Activated CD4-positive, CD25-positive, alpha-beta regulatory T cell treated with anti-CD3 and anti-CD28 coated beads, Interleukin-2, amount 50 U/mL, for 24 hours (primary cell): Measurements from ENCODE around the gene SPNS3.

Experiments used
- ATAC-seq, 2 donors: fragments of 150-1000 bp; cut with Tn5 transposase; one replicate each; pipeline ENCODE4 v1.10.0; 2021; ENCODE audit warnings: mild to moderate bottlenecking in 1 of 2, moderate library complexity in 1 of 2

The SPNS3 gene

DNA sequence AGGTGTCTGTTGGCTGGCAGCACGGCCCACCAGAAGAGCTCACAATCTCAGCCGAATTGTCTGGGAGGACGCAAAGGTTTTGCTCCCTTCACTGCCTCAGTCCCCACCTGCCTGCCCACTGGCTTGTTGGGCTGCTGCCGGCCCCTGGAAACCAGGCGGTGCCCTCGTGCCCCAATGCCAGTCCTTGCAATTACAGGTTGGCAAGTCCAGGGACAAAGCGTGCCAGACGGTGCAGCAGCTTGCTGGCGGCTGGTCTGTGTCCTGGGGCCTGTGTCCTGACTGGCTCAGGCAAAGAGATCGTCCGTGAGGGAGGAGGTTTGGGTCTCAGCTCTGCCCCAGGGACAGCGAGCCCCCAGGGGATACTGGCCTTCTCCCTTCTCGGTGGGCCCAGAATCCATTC is 40.4 kb downstream of the SPNS3 start:
- no peak for ATAC-seq

DNA sequence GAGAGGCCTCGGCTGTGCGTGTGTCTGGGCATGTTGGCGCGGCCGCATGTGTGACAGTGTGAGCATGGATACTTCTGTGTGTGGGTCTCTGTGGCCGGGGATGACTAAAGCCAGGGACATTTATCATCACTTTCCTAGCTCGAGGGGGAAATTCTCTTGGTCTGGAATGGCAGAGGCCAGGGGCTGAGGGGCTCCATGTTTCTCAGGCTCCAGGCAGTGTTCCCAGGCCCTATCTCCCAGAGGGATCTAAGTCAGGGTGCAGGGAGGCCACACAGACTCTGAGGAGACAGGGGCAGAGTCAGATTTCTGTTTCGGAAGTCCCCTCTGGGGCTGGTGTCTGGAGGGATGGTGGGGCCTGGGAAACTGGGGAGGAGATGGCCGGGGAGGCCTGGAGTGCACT is 41.3 kb downstream of the SPNS3 start:
- ATAC-seq = no peak

DNA sequence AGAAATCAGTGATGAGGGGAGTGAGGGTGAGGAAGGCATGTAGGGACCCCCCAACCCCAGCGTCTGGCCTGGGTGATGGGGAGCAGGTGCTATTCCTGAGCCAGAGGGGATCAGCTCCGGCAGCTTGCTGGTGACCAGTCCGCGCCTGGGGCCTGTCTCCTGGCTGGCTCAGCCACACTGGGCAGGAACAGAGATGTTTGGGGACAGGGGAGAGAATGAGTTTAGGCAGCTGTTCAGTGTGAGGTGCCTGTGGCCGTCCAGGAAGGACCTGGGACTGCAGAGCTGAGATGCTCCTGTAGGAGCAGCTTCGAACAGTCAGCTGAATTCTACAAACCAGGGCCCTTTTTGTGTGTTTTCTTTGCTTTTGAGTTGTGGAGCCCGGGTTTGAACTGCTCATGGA is 41.7 kb downstream of the SPNS3 start:
- no peak for ATAC-seq

DNA sequence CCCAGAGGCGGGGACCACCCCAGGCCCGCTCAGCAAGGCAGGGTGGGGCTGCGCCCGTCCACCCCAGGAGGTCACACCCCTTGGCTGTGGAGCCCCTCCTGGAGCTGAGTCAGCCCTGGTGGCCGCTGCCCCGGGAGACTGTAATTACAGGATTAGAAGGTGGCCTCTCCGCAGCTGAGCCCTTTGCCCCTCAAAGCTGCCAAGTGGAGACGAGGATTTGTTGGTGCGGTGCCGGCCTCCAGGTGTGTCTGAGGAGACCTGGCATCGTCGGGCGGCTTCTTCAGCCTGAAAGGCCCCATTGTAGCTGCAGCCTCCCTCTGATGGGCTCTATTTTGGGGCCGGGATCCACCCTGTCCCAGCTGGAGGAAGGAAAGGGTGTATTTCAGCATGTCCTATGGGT is 42.3 kb downstream of the SPNS3 start:
- no peak for ATAC-seq

DNA sequence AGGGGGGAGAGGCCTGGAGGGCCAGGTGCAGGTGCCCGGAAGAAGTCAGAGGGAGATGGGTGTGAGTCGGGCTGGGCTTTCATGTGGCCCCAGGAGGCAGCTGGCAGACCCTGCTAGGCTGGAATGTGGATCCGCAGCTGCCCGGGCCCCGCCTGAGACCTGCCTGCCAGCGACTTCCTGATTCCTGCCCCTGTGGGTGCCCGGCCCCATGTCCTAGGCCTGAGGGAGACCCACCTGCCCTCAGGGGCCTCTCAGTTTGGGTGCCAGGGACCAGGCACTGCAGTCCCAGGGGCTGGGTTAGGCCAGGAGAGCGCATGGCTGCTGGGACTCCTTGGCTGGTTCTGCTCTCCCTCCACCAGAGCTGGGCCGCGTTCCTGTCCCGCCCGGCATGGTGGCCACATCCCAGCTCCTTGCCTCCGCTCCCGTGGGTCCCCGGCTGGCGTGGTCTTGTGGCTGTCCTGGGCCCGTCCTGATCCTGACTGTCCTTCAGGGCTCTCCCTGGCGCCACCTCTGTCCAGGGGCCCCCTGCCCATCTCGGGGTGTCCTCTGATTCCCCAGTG is 42.9 kb downstream of the SPNS3 start:
- no peak for ATAC-seq

DNA sequence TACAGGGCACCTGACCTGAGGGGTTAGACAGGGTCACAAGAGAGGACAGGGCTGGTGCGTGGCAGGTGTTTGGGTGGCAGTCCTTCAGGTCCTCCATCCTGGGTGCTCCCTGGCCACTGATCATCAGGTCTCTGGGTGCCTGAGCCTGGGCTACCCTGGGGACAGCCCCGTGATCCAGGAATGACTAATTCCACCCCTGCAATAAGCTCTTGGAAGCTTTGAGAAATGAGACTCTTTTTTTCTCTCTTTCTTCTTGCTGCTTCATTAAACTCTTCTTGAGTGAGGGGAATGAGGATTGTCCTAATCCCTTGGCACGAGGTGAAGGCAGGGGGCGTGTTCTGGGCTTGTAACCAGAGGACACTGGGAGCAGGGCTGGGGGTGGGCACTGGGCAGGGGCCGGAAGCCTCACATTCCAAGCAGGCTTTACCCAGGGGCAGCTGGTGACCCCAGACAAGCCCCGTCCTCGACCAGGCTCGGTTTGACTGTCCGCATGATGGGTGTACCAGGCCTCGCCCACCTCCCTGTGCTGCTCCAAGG is 43.6 kb downstream of the SPNS3 start:
- peak in 1 of 2 donors; percentile 15 for ATAC-seq

DNA sequence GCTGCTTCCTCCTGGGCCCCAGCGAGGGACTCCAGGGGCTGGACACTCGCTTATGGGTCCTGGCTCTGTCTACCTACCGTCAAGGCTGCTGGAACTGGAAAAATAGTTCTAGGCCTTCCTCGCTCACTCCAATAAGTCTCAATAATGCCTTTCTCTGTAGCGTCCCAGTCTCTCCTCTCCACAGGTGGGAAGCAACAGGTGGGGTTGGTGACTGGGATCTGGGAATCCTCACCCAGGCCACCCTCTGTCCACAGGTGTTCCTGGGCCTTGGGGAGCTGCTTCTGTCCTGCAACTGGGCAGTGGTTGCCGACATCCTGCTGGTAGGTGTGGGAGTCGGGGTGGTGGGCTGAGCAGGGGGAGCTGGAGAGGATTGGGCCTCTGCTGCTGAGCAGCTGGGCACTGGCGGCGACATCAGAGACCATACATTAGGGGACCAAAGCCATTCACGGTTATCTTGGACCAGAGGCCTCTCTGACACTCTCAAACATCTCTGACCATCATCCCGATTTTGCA is 44.6 kb downstream of the SPNS3 start:
- no peak for ATAC-seq

DNA sequence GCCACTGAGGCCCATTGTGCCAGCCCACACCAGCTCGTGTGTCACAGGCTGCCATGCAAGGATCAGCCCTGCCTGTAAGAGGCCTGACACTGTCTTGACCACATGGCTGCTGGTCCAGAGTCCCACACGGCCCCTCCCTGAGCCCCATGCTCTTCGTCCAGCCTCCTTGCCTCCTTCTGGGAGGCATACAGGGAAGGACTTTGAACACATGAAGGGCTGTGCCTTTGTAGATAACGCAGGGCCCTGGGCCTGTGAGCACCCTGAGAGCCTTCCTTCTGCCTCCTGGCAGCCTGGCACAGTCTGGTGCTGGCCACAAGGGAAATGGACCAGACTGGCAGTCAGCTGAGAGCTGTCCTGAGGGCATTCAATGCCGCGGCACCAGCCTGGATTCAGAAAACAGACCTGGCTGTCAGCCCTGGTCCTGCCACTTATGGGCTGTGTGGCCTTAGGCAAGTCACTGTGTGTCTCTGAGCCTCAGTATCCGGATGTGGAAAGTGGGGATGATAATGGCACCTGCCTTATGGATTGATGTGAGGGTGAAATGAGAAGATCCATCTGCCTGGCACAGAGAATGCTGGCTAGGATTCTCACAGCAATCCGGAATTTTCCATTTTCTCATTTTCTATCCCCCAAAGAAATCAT is 45.7 kb downstream of the SPNS3 start:
- no peak for ATAC-seq

DNA sequence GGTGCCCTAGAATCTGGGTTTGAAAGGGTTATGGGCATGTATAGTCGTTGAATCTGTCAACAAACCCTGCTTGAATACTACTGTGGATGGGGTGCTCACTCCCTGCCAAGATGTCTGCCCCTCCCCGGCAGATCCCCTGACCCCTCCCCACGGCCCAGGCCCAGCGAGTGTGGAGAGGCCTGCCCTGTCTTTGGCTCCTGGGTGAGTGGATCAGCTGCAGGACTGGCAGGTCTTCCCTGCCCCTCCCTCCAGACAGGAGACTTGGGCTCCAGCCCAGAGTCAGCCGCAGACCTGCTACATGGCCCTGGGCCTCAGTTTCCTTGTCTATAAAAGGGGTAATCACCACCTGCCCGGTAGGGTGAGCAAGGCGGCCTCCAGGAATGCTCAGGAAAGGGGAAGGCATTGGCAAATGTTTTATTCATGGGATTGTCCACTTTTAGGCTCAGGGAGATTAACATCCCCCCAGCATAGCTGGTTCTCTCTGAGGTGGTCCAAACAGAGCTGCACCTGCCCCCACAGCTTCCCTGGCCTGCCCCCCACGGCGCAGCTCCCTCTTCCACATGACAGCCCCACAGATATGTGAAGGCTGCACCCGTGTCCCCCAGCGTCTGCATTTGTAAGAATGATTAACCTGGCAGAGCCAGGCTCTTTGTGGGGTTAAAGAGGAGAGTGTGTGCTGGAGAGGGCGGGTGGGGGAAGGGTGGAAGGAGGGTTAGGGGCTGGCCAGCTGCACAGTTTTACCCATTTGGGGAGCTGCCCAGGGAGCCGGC is 46.4 kb downstream of the SPNS3 start:
- ATAC-seq = no peak

DNA sequence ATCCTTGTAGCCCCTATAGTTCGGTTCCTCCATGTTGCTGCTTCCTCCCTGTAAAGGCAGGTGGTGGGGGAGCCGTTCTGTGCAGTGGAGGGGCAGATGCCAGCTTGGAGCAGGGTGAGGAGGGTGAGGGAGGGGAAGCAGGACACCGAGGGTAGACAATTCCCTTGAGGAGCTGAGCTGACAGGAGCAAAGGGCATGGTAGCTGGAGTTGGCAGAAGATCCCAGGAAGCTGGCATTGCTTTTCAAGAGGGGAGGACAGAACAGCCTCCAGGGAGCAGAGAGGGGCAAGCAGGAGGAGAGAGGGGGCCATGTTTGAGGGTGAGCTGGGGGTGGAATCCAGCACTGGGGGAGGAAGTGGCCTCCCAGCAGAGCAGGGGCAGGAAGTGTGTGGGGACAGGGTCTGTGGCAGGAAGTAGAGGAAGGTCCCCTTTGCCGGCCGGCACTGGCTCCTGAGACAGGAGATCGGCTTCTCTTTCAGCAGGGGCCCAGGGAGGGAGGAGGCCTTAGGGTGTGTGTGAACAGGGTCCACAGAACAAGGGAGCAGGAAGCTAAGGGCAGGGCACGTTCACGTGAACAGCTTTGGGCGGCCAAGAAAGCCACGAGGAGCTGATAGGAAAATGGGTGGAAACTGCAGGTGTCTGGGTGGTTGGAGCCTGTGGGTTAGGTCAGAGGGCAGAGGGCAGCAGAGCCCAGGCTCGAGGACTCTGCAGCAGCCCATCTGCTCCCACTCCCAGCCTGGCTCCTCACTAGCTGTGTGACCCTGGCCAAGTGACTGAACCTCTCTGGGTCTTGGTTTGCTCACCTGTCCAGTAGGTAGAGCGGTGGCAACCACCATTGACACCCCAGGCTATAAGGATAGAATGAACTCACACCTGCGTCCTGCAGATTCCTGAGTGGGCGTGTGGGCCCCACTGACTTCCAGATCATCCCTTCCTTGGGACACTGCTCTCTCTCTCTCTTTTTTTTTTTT is 47.5 kb downstream of the SPNS3 start:
- peak; percentile 73 to 78 for ATAC-seq

DNA sequence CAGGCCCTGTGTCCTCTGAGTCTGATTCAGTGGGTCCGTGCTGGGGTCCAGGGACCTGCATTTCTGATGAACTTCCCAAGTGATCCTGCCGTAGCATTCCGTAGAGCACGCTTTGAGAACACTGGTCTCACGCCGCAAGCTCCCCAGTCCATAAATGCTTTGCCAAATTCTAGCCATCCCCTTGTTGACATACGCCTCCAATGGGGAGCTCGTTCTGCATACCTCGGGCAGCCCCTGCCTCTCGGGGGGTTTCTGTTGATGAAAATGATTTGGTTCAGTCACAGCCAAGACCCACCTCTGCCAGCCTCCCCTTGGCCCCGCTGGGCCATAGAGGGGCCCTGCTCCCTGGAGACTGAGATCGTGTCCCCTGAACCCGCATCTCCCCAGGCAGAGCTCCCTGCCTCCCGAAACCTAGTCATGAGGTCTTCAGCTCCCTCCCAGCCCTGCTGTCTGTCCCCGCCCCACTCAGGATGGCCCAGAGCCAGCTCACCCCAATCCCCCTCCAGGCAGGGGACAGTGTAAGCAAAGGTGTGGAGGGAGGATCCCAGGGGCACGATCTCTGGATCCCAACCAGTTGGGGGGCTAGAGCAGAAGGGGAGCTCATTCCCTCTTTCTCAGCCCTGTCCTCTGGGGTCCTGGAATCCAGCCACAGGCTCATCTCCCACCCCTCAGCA is 48.7 kb downstream of the SPNS3 start:
- no peak for ATAC-seq

DNA sequence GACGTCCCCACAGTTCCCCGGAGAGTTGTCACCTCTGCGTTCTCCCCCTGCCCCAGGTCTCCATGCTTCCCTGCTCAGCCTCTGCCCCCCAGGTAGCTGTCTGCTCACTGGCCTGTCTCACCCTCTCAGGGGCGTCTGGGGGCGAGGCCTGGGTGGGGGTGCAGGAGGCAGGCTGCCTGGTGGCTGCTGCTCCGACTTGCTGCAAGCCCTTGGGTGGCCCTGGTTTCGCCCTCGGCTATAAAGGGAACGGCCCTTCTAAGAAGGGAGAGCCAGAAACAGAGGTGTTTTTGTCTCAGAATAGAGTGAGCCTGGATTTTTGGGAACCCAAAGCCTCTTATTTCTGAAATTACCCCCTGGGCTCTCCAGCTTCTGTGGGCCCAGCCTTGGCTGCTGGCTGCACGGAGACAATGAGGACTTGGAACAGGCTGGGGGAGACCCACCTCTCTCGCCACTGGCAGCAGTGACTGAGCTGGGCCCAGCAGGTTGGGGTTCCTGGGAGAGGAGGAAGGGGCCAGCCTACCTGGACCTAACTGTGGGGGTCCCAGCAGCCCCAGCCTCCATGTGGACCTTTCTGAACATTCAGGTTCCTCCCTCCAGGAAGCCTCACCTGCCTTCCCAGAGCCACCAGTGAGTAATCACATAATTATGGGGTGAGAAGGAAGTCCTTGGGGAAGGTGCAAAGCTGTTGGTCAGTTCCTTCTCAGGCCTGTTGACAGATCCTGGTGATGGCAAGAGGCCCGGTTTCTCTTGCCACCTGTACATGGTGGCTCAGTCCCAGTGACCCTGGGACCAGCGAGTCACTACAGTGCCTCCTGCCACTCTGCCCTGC is 49.5 kb downstream of the SPNS3 start:
- no peak for ATAC-seq

DNA sequence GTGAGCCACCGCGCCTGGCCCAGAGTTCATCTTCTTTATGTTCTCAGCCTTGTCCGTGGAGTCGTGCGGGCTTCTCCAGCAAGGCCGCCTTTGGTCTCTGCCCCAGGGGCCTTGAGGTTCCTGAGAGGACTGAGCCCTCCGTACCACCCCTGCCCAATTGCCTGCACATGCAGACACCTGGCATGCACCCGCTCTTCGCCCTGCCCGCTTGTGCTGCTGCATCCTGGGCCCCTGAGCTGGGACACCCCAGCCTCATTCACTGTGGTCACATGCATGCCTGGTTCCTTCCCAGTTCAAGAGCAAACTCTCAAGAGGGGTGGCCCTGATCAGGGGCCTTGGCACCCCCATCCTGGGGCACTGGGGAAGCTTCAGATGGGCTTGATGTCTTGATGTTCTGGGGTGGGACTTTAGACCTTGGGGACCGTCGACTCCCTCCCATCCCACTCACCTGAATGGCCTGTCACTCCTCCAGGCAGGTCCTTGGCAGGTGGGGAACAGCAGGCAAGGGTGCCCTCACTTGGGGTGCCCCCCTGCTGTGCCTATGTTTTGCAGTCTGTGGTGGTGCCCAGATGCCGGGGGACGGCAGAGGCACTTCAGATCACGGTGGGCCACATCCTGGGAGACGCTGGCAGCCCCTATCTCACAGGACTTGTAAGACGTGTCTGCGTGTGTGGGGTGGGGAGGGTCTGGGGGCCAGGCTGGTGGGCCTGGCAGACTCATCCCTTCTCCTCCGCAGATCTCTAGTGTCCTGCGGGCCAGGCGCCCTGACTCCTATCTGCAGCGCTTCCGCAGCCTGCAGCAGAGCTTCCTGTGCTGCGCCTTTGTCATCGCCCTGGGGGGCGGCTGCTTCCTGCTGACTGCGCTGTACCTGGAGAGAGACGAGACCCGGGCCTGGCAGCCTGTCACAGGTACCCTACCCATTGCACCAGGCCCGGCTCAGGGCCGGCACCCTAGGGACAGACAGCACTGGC is 52.2 kb downstream of the SPNS3 start:
- ATAC-seq = peak; percentile 92 to 95

DNA sequence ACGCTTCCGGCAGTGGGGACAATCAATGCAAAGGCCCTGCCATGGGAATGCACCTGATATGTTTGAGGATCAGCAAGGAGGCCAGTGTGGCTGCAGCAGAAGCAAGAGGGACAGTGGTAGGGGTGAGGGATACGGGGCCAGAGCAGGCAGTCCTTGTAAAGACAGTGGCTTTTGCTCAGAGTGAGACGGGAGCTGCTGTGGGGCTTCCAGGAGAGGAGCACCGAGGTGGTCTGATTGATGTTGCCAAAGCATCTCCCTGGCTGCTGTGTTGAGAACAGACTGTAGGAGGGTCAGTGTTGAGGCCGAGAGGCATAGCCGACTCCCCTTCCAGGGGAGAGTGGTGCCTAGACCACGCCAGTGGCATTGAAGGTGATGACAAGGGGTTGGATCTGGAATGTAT is 53.6 kb downstream of the SPNS3 start:
- ATAC-seq = no peak

DNA sequence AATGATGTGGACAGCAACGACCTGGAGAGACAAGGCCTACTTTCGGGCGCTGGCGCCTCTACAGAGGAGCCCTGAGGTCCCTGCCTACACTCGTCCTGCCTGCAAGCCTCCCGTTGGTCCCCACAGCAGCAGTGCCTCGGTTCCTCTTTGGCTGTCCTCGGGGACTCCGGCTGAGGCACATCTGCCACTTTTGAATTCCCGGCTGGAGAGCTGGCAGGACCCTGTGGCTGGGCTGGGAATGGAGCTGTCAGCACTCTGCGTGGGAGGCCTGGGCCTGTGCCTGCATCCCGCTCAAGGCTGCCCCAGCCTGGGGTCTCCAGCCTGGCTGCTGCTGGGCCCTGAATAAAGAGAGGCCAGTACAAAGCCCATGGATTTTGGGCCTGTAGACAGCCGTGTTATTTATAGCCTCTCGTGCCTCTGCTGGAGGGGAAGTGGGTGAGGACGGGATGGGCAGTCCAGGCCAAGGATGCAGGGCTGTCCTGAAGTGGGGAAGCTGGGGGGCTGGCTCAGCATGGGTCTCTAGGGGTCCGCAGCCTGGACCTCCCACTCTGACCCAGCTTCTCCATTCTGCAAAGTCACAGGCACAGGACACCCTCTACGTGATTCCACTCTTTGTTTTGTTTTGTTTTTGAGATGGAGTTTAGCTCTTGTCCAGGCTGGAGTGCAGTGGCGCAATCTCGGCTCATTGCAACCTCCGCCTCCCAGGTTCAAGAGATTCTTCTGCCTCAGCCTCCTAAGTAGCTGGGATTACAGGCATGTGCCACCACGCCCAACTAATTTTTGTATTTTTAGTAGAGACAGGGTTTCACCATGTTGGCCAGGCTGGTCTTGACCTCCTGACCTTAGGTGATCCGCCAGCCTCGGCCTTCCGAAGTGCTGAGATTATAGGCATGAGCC is 54.3 kb downstream of the SPNS3 start:
- ATAC-seq = no peak

DNA sequence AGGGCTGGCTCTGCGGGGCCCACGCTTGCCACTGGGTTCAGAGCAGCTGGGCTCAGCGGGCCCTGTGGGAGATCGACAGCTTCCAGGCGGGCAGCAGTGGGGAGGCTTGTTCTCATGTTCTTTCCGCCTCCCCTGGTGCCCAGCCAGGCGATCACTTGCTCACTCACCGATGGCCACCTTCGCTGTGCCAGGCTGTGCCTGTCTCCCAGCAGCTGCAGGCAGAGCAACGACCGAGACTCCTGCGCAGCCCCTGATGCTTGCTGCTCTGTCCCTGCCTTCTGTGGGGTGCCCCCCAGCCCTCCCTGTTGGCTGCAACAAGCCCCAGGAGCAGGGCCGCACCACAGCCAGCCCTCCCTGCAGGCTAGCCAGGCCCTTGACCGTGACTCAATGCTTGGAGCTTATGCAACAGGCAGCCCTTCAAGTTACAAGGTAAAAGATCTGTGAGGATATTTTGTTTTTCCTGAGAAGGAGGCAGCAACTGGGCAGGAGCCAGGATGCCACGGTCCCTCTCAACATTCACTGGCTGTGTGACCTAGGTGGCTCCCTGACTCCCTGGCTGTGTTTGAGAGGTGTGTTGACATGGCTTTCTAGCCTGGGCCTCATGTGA is 55.4 kb downstream of the SPNS3 start:
- ATAC-seq = no peak

DNA sequence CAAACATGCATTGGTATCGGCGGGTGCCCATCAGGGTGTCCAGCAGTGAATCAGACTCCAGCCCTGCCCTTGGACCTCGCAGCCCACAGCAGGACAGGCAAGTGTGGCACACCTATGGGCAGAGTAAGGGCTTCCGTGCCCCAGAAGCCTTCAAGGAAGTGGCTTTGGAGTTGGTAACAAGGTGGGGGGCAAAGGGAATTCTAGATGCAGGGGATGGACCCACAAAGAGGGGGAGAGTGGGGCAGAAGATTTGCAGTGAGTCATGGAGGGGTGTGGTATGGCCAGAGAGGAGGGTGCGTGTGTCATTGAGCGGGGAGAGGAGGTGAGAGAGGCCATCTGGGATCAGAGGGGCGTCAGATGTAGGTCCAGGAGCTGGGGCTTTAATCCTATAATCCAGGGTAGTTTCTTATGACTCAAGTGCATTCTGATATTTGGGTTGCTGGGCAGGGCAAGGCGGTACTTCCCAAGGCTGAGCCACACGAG is 56.4 kb downstream of the SPNS3 start:
- ATAC-seq = no peak

DNA sequence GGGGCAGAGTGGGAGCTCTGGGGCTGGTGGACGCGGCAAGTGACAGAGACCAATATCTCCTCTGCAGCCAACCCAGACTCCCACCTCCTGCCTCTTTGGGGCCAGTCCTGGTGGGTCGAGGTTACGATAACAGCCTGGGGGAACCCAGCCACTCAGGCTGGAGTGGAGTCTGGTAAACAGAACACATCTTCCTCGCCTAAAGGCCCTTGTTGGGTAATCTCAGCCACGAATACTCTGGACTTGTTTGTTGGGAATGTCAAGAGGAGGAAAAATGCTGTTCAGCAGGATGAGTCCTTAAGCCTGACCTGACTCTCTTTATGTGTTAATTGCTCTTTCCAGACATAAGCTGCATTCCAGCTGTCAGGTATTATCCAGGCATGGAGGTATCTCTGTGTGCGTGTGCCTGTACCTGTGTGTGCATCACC is 56.9 kb downstream of the SPNS3 start:
- ATAC-seq = no peak
